A549 (cell line): ENCODE results near the gene RAI14. TPM values are rescaled to one million over a fixed set of nuclear protein-coding genes. Genes with fewer than 3 reads are reported as not detected.

Experiments
- ATAC-seq, 2 experiments: fragments of 200-7000 bp in 1 of 2; fragments of >200 bp in 1 of 2; cut with Nextera tagmentation in 1 of 2; cut with Tn5 transposase in 1 of 2; 3 replicates each; pipeline versions ENCODE4 v1.8.0 to v1.9.1; 2018 to 2020; ENCODE audit warnings: mild to moderate bottlenecking in 1 of 2, moderate library complexity in 1 of 2
- CTCF ChIA-PET: fragments of 300-600 bp; sonication (Branson Sonifier 250); formaldehyde crosslinking; extraction: SDS; loops from one replicate; lab custom pipeline; 2021; ENCODE audit warnings: antibody characterized with exemption, inconsistent platforms; lab: Yijun Ruan, JAX
- POLR2A ChIA-PET: fragments of 350-600 bp; formaldehyde crosslinking; extraction: SDS; loops from one replicate; lab custom pipeline; 2021; ENCODE audit warnings: antibody characterized with exemption, inconsistent platforms; lab: Yijun Ruan, JAX
- DNase-seq, 2 experiments: peaks; one replicate each; pipeline versions ENCODE4 v3.0.0 to v3.0.0-alpha.2; 2011 to 2016; ENCODE audit warnings: low read depth in 1 of 2, low spot score in 1 of 2
- FAIRE-seq: peaks from 2 replicates; lab custom pipeline; 2011; peaks lifted over from hg19 to GRCh38; lab: Jason Lieb, UNC
- H3K27ac ChIP-seq, 2 experiments: fragments of >200 bp; sonication (Bioruptor Twin); formaldehyde crosslinking; 3 replicates each; pipeline ENCODE4 v1.5.1; 2016 to 2017
- H3K4me1 ChIP-seq: fragments of >200 bp; sonication (Bioruptor Twin); formaldehyde crosslinking; 3 replicates; pipeline ENCODE4 v1.6.1; 2016
- H3K4me2 ChIP-seq: fragments of >200 bp; sonication (Bioruptor Twin); formaldehyde crosslinking; 3 replicates; pipeline ENCODE4 v1.6.1; 2016
- H3K4me3 ChIP-seq: fragments of >200 bp; sonication (Bioruptor Twin); formaldehyde crosslinking; 3 replicates; pipeline ENCODE4 v1.5.1; 2016
- H3K9me3 ChIP-seq: fragments of >200 bp; sonication (Bioruptor Twin); formaldehyde crosslinking; 3 replicates; pipeline ENCODE4 v1.6.1; 2016
- EP300 ChIP-seq, 2 experiments: fragments of >200 bp; sonication (Bioruptor Twin); formaldehyde crosslinking; IDR thresholded peaks; 2 replicates in 1 of 2; 3 replicates in 1 of 2; pipeline ENCODE4 v1.6.1; 2016 to 2017
- USF2 ChIP-seq: fragments of 450-650 bp; IDR thresholded peaks from 2 replicates; pipeline ENCODE4 v1.6.1; 2014; ENCODE audit warnings: antibody characterized with exemption
- polyA plus RNA-seq, 4 experiments: library from polyadenylated mRNA; depleted of rRNA in 3 of 4; stranded (reverse); fragments of >200 nt; fragmentation: RNase III in 1 of 4; extraction: RNeasy Plus Mini Kit Qiagen cat#74134 plus additional on column Dnase treatment in 1 of 4; gene quantifications; 2 replicates in 3 of 4; 3 replicates in 1 of 4; pipeline ENCODE4 v1.2.3, GENCODE V29; 2011 to 2017

RAI14 gene
- polyA plus RNA-seq, 2 of the 4 experiments (the other 2 are of a cell fraction): 71.9 to 97.7 TPM

- POLR2A ChIA-PET: no interaction called here
- no peak overlapping the region for H3K4me2 ChIP-seq
- TF ChIP-seq EP300 (IDR thresholded peaks at IDR 0.05) (no peak), USF2 (no peak)
- FAIRE-seq (no peak), DNase-seq (no peak), ATAC-seq (no peak)
- H3K4me3 ChIP-seq: no peak overlapping the region
- CTCF ChIA-PET: interaction anchor here (1.1 to 4.9 kb wide), 2 partner anchors 17 to 407 kb away, joined by 3 to 32 read pairs; no protein-coding TSS in a partner anchor
- H3K9me3 ChIP-seq: no peaks in the 10 kb centered on the region
- no peak overlapping the region for H3K27ac ChIP-seq
- H3K4me1 ChIP-seq: no peaks in the 10 kb centered on the region
Measured at GRCh38 chr5:34881246-34881645, 225.1 kb downstream of the RAI14 start.

Other genes starting within 250 kb of the RAI14 start
- 0.25 and 0.59 TPM in 2 replicates for gene TTC23L, start 182.8 kb downstream of the RAI14 start, polyA plus RNA-seq (2011; rRNA removed)
- 0.17 TPM in 3 replicates for gene TTC23L, start 182.8 kb downstream of the RAI14 start, polyA plus RNA-seq (2017; fragmentation: RNase III; extraction: RNeasy Plus Mini Kit Qiagen cat#74134 plus additional on column Dnase treatment)